Gastroesophageal sphincter (tissue), 2 donors: ENCODE data around the gene GLT1D1.

Source experiments
- EP300 ChIP-seq: sonication (generic); formaldehyde crosslinking; IDR thresholded peaks from one replicate; pipeline ENCODE4 v1.6.1; 2017; ENCODE audit warnings: antibody characterized with exemption, mild to moderate bottlenecking
- POLR2A ChIP-seq, 2 donors: fragments of 450-650 bp; IDR thresholded peaks; one replicate each; pipeline ENCODE4 v1.6.1; 2017; ENCODE audit warnings: antibody characterized with exemption in 2 of 2, mild to moderate bottlenecking in 2 of 2, moderate library complexity in 1 of 2

GRCh38 chr12:128823916-128824839 lies 29.1 kb upstream of the GLT1D1 start, which contains the start of gene SLC15A4:
- TF ChIP-seq EP300, result no peak
- TF ChIP-seq POLR2A (IDR thresholded peaks at IDR 0.05), result peak; percentile 93 to 94
